ENCODE measurements around the gene LRBA. TPM values are rescaled to one million over a fixed set of nuclear protein-coding genes. Genes with fewer than 3 reads are reported as not detected.

LRBA gene
- total and polyA plus RNA-seq, 9 donors: 9.7 to 49.2 (median 30.4) TPM

- no peaks in the 10 kb centered on the region for H3K4me1 ChIP-seq (ENCODE audit: insufficient read depth)
- H3K36me3 ChIP-seq: no peaks in the 10 kb centered on the region
- TF ChIP-seq EP300 (IDR thresholded peaks at IDR 0.05): no peak
- no peak for TF ChIP-seq CTCF (IDR thresholded peaks at IDR 0.05)
- no peak for TF ChIP-seq POLR2A (IDR thresholded peaks at IDR 0.05)
- H3K4me3 ChIP-seq: no peak overlapping the region
- intact Hi-C loops (cut with DNase I): no loop called here
- H3K27ac ChIP-seq: no peak overlapping the region
- WGBS, 3 donors: 78 to 83% (median 80%) methylated on average over 2 of the region's 2 CpGs
- H3K9me3 ChIP-seq: no peaks in the 10 kb centered on the region
- no peak for DNase-seq
- H3K27me3 ChIP-seq: no peaks in the 10 kb centered on the region
Measured at GRCh38 chr4:150782921-150783320, 232.2 kb downstream of the LRBA start.

- WGBS, 3 donors: 67 to 75% (median 68%) methylated on average over 2 of the region's 2 CpGs
- no peak overlapping the region for H3K27ac ChIP-seq
- TF ChIP-seq EP300 (IDR thresholded peaks at IDR 0.05) (no peak), CTCF (IDR thresholded peaks at IDR 0.05) (no peak), POLR2A (IDR thresholded peaks at IDR 0.05) (no peak)
- intact Hi-C loops (cut with DNase I): no loop called here
- no peaks in the 10 kb centered on the region for H3K9me3 ChIP-seq
- H3K4me1 ChIP-seq (ENCODE audit: insufficient read depth): no peaks in the 10 kb centered on the region
- no peak for DNase-seq
- no peak overlapping the region for H3K4me3 ChIP-seq
- no peaks in the 10 kb centered on the region for H3K27me3 ChIP-seq
- no peaks in the 10 kb centered on the region for H3K36me3 ChIP-seq
Measured at GRCh38 chr4:150782311-150782710, 232.8 kb downstream of the LRBA start.

- Histone ChIP-seq H3K36me3 (no peaks in the 10 kb centered on the region), H3K4me1 (ENCODE audit: insufficient read depth) (no peaks in the 10 kb centered on the region), H3K27ac (no peak overlapping the region), H3K4me3 (no peak overlapping the region), H3K9me3 (no peaks in the 10 kb centered on the region), H3K27me3 (no peaks in the 10 kb centered on the region)
- WGBS, 3 donors: 95 to 100% (median 98%) methylated on average over 6 of the region's 6 CpGs
- TF ChIP-seq CTCF (IDR thresholded peaks at IDR 0.05) (no peak), POLR2A (IDR thresholded peaks at IDR 0.05) (no peak), EP300 (IDR thresholded peaks at IDR 0.05) (no peak)
- no peak for DNase-seq
- intact Hi-C loops (cut with DNase I): no loop called here
Measured at GRCh38 chr4:150781191-150781590, 233.9 kb downstream of the LRBA start.

- Histone ChIP-seq H3K9me3 (no peaks in the 10 kb centered on the region), H3K4me3 (no peak overlapping the region), H3K27me3 (no peaks in the 10 kb centered on the region), H3K36me3 (no peaks in the 10 kb centered on the region), H3K27ac (no peak overlapping the region), H3K4me1 (ENCODE audit: insufficient read depth) (no peaks in the 10 kb centered on the region)
- no peak for DNase-seq
- TF ChIP-seq CTCF (IDR thresholded peaks at IDR 0.05) (no peak), POLR2A (IDR thresholded peaks at IDR 0.05) (no peak), EP300 (IDR thresholded peaks at IDR 0.05) (no peak)
- intact Hi-C loops (cut with DNase I): no loop called here
- 95 to 99% (median 99%) methylated on average over 1 of the region's 1 CpG for WGBS, 3 donors
Measured at GRCh38 chr4:150779707-150780106, 235.4 kb downstream of the LRBA start.

All from ovary (tissue), 9 donors.